ENCODE results near the gene AGRN.

AGRN gene

DNA sequence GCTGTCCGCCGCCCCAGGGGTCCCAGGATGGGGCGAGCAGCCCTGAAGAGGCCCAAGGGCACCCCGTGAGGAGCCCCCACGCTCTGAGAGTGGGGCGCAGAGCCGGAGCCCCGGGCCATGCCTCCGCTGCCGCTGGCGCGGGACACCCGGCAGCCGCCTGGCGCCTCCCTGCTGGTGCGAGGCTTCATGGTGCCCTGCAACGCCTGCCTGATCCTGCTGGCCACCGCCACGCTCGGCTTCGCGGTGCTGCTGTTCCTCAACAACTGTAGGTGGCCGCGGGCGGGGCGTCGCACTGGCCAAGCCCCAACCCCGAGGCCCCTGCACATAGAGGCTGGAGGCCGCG is 14.5 kb downstream of the AGRN start:
- DNase-seq, result no peak

DNA sequence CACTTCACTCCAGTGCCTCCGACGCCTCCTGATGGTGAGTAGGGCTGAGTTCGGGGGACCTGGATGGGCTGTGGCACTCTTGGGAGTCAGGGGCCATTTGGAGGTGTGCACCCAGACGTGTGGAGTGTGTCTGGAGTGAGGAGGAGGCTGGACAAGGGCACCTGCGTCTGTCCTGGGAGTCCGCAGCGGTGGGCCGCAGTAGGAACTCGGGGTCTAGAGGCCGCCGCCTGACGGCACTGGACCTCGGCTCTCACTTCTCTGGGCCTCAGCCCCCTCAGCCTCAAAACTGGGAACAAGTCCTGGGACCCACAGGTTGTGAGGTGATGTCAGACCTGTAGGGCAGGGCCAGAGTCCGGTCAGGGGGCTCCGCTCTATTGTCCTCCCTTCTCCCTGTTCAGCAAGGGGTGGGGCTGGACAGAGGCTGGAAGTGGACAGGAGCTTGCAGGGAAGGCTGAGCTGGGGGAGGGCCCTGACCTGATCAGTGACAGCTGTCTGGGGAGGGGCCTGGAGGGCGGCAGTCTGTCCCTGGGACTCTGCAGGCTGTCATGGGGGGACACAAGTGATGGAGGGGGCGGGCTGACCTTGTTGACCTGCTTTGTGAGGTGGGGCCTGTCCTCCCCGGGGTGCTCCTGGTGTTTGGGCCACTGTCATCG is 15.5 kb downstream of the AGRN start:
- no peak for DNase-seq

DNA sequence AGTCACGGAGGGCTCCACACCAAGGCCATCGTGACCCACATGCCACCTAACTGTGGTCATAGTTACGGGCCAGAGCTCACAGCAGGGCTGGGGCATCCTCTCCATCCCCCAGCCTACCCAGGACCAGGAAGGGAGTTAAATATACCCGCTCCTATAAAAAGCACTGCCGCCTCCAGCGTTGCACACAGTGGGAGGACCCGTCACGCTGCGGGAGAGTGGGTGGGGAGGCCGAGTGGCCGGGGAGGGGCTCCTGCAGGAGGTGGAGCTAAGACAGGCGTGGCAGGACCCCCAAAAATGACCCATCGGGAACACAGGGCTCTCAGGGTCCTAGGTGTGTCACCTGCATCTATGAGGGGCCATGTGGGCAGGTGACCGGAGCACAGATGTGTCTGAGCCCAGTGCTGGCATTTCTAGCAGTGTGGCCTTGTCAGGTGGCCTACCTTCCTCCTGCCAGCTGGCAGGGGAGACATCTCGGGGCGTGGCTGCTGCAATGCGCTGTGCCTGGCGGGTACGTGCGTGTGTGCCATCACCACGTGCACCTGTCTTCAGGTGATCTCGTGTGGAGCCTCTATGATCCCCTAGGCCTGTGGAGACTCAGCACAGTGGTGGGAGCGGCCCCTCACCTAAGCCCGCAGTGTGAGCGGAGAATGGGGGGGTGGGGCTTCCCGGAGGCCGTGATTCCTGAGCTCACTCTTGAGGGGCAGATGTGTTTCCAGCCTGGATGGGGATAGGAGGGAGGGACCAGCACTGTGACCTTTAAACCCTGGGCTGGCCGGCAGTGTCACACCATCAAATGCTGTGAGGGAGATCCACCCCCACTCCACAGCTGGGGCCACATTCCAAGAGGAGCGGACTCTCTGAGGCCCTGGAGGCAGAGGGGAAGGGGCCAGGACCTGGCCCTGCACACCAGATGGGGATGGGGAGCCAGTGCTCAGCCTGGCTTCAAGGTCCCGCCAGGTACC is 17.7 kb downstream of the AGRN start:
- peak in 2 of 56 donors; percentile 23 to 38 for DNase-seq

DNA sequence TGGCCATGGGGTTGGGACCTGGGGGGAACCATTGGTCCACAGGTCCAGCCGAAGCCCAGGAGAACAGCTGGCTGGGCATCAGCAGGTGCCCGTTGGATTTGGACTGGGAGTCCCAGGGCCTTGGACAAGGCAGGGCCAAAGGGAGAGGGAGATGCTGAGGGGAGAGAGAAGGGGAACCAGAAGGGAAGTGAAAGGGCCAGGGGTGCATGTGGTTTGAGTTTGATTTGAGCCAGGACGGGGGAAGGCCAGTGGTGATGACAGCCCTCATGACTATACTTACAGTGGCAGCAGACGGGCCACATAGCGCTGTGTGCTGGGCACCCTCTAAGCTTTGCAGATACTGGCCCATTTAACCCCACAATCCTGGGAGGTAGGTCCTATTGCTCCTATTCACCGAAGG is 18.8 kb downstream of the AGRN start:
- DNase-seq, result no peak

GRCh38 chr1:1039145-1039910 is 19.4 kb downstream of the AGRN start:
- no peak for DNase-seq

DNA sequence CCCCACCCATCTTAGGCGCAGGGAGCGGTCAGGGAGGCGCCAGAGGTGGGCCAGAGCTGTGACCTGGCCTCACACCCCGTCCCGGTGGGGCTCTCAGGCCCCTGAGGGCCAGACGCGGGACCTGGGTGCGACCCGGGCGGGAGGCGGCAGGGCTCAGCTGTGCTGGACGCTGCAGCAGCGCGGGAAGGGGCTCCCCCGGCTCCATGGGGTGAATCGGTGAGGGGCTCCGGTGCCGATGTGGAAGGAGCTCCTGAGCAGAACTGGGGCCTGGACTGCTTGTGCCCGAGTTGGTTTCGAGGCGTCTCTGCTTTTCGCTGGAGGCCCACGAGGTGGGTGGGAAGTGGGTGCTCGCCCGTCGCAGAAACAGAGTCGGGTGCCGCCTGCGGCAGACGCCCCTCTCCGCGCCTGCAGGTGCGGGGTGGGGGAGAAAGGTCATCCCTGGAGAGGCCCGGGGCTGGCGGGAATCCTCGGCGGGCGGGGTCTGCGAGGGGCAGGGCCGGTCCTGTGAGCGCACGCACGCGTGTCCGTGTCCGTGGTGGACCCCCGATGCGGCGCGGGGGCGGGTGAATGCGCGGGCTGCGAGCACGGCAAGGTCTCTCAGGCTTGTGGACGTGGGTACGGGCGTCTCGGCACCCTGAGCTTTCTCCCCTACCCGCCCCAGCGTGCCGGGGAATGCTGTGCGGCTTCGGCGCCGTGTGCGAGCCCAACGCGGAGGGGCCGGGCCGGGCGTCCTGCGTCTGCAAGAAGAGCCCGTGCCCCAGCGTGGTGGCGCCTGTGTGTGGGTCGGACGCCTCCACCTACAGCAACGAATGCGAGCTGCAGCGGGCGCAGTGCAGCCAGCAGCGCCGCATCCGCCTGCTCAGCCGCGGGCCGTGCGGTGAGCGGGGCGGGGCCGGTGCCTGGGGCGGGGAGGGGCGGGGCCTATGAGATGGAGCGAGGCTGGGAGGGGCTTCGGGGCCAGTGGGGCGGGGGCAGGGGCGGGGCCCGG is 20.4 kb downstream of the AGRN start:
- peak in 50 of 56 donors; percentile 18 to 85 (median 66) for DNase-seq

DNA sequence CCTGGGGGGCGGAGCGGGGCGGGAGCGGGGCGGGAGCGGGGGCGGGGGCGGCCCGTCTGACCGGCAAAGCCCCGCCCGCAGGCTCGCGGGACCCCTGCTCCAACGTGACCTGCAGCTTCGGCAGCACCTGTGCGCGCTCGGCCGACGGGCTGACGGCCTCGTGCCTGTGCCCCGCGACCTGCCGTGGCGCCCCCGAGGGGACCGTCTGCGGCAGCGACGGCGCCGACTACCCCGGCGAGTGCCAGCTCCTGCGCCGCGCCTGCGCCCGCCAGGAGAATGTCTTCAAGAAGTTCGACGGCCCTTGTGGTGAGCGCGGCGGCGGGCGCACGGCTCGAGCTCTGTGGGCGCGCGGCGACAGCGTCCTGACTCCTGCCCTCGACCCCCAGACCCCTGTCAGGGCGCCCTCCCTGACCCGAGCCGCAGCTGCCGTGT is 21.2 kb downstream of the AGRN start:
- DNase-seq, result peak in 1 of 56 donors; percentile 57

GRCh38 chr1:1041873-1042272 is 22.0 kb downstream of the AGRN start:
- DNase-seq, result no peak

- no peak for DNase-seq
Measured at GRCh38 chr1:1042835-1043234, 22.9 kb downstream of the AGRN start.

DNA sequence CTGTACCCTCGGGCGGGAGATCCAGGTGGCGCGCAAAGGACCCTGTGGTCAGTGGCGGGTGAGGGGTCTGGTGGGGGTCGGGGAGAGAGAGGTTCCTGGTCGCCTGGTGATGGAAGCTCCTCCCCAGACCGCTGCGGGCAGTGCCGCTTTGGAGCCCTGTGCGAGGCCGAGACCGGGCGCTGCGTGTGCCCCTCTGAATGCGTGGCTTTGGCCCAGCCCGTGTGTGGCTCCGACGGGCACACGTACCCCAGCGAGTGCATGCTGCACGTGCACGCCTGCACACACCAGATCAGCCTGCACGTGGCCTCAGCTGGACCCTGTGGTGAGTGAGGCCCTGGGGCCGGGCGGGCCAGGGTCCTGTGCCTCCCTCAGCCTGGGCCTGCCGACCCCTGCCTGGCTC is 23.5 kb downstream of the AGRN start:
- DNase-seq, result no peak

- no peak for DNase-seq
Measured at GRCh38 chr1:1043921-1044320, 24.0 kb downstream of the AGRN start.

- no peak for DNase-seq
Measured at GRCh38 chr1:1044455-1045078, 24.6 kb downstream of the AGRN start.

GRCh38 chr1:1045129-1045528 is 25.2 kb downstream of the AGRN start:
- DNase-seq, result no peak

DNA sequence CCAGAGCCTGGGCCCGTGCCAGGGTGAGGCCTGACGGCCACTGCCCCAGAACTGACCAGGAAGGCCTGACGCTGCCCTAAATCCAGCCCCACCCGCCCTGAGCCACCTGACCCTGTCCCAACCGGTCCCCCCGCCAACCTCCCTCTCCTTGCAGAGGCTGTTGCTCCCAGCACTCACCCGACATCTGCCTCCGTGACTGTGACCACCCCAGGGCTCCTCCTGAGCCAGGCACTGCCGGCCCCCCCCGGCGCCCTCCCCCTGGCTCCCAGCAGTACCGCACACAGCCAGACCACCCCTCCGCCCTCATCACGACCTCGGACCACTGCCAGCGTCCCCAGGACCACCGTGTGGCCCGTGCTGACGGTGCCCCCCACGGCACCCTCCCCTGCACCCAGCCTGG is 26.3 kb downstream of the AGRN start:
- DNase-seq, result no peak

DNA sequence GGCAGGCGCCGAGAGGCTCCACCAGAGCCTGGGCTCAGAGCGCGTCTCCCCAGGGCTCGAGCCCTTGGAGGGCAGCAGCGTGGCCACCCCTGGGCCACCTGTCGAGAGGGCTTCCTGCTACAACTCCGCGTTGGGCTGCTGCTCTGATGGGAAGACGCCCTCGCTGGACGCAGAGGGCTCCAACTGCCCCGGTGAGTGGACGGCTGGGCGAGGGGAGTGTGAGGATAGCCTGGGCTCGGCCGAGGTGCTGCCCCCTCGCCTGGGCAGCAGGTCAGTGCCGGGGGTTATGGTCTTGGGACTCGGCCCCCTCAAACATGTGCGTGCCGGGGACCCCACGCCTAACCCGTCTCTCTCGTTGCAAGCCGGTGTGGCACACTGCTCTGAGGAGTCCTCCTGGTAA is 26.8 kb downstream of the AGRN start:
- no peak for DNase-seq

DNA sequence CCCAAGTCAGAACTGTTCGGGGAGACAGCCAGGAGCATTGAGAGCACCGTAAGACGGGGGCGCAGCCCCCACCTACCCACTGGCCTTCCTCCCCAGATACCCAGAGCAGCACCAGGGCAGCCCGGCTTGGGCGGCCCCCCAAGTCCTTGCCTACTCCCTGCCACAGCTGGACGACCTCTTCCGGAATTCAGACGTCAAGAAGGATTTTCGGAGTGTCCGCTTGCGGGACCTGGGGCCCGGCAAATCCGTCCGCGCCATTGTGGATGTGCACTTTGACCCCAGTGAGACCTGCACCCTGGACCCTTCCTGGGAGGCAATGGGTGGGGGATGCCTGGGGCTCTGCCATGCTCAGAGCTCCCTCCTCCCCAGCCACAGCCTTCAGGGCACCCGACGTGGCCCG is 27.5 kb downstream of the AGRN start:
- DNase-seq, result no peak

- no peak for DNase-seq
Measured at GRCh38 chr1:1047963-1048362, 28.0 kb downstream of the AGRN start.

GRCh38 chr1:1048765-1049164 is 28.8 kb downstream of the AGRN start:
- DNase-seq, result no peak

- DNase-seq, result no peak
Measured at GRCh38 chr1:1049318-1050165, 29.6 kb downstream of the AGRN start.
